HG02763 (cell line): ENCODE data around the gene TAF10.

Source experiments
- ATAC-seq: cut with Tn5 transposase; IDR thresholded peaks from one replicate; pipeline ENCODE4 v1.9.1; 2021; ENCODE audit warnings: mild to moderate bottlenecking, moderate library complexity; ENCODE audit not compliant: unreplicated experiment

Gene TAF10

DNA sequence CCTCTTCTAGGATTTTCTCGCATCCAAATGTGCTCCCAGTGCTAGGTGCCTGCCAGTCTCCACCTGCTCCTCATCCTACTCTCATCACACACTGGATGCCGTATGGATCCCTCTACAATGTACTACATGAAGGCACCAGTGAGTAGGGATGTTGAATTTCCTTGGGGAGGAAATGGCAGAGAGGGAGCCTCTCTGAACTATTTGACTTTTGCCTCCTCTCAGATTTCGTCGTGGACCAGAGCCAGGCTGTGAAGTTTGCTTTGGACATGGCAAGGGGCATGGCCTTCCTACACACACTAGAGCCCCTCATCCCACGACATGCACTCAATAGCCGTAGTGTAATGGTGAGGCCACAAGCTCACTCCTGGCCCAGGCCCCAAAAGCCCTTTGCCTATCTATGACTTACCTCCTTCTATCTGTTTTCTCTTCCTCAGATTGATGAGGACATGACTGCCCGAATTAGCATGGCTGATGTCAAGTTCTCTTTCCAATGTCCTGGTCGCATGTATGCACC is 2.5 kb downstream of the TAF10 start:
- no peak for ATAC-seq

DNA sequence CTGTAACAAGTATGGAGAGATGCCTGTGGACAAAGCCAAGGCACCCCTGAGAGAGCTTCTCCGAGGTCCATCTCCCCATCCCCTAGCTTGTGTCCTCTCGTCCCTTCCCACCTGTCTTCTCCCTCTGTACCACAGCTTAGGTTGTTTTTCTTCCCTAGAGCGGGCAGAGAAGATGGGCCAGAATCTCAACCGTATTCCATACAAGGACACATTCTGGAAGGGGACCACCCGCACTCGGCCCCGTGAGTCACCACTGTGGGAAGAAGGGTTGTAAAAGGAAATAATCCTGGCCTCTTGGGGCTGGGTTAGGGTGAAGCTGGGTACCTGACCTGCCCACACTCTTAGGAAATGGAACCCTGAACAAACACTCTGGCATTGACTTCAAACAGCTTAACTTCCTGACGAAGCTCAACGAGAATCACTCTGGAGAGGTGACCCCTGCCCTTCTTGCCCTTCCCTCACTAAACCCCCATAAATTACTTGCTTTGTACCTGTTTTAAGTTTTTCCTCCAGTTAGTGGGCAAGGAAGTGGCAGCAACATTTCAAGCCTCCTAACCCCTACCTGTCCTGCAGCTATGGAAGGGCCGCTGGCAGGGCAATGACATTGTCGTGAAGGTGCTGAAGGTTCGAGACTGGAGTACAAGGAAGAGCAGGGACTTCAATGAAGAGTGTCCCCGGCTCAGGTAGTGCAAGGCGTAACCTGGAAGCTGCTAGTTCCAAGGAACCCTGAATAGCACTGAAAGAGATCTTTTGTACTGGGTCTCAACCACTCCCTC is 3.1 kb downstream of the TAF10 start:
- no peak for ATAC-seq

DNA sequence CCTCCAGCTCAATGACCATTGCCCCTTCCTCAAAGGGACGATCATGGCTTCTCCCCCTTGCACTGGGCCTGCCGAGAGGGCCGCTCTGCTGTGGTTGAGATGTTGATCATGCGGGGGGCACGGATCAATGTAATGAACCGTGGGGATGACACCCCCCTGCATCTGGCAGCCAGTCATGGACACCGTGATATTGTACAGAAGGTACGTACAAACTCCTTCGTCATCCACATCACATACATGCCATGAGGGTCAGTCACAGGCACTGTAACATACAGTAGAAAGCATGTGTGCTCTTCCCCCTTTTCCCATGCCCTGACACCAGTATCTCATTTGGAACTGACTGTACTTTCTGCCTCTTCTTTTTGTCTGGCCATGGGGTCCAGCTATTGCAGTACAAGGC is 4.0 kb downstream of the TAF10 start:
- no peak for ATAC-seq

DNA sequence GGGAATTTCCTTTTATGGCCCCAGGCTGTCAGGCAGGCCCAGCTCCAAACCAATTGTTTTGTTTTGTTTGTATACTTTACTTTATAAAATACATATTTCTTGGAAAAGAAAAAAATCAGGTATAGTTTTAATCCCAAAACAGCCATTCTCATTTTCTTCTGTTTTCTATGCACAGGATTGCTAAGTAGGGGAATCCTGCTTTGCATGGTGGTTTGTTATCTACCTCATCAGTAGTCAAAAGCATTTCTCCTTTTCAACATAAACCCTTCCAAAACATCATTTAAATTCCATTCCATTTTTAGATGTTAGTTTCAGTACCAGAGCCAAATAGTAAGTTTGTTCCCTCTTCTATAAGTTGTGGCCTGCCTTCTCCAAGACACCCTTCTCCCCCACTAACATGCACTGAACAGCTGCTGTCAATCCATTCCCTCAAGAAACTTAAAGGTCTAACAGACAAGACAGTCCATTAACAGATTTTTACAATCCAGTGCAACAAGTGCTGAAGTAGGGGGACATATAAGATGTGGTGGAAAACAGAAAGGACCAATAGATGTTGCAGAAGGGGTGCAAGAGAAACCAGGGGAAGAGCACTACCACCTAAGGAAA is 4.7 kb downstream of the TAF10 start:
- no peak for ATAC-seq

DNA sequence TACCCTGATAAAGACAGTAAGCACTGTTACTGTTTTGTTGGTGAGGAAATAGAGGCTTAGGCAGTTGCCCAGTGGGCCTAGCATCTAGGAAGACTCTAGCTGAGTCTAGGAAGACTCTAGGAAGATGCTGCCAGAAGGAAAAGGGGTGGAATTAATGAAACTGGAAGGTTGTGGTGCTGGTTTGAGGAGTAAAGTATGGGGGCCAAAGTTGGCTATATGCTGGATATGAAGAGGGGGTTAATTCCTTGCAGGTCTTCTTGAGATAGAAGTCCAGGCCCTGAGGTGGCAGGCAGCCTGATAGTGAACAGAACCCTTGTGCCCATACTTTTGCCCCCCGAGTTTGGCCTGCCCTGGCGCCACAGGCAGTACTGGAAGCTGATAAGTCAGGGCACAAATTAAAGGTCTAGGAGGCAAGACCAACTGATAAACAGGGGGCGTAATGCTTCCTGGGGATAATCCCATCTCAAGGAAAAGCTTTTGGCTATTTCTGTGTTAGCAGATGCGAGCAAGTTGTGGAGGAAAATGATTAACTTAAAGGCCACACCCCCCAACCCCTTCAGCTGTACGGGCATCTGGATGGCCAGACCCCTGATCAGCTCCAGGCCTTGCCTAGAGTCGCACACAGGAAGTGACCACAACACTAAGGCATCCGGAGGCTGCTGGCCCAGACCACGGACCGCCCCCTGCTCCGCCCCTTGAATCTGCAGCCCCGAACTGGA is 5.4 kb downstream of the TAF10 start:
- peak; percentile 41 for ATAC-seq

DNA sequence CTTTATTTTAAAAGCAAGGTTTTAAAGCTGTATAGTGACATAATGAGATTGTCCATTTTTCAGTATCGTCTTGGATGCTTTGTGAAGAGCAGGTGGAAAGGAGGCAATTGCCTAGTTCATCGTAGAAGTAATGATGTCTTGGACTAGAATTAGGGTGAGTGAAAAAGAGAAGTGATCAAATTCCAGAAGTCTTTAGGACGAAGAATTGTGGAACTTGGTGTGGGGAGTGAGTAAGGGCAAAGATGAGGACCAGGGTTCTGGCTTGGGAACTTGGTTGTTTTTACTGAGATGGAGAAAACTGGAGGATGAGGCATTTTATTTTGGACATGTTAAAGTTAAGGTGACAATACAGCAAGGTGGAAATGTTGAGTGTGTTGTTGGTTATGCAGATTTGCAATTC is 7.2 kb downstream of the TAF10 start:
- no peak for ATAC-seq

DNA sequence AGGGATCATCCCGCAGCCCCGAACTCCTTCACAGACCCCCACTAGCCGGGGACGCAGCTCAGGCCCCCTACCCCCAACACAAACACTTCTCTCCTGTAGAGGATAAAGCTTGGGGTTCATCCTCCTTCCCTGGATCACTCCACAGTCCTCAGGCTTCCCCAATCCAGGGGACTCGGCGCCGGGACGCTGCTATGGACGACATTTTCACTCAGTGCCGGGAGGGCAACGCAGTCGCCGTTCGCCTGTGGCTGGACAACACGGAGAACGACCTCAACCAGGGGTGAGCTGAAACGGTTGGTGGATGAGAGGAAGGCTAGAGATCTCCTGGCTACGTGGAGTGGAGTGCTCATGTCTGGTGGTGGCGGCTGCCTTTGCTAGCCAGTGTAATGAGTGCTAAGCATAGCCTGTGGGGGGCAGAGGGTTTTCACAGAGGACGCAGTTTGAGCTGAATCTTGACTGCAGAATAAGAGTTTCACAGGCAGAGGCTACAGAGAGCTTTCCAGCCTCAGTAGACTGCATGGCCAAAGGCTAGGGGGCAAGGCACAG is 7.9 kb downstream of the TAF10 start:
- ATAC-seq = peak; percentile 31

DNA sequence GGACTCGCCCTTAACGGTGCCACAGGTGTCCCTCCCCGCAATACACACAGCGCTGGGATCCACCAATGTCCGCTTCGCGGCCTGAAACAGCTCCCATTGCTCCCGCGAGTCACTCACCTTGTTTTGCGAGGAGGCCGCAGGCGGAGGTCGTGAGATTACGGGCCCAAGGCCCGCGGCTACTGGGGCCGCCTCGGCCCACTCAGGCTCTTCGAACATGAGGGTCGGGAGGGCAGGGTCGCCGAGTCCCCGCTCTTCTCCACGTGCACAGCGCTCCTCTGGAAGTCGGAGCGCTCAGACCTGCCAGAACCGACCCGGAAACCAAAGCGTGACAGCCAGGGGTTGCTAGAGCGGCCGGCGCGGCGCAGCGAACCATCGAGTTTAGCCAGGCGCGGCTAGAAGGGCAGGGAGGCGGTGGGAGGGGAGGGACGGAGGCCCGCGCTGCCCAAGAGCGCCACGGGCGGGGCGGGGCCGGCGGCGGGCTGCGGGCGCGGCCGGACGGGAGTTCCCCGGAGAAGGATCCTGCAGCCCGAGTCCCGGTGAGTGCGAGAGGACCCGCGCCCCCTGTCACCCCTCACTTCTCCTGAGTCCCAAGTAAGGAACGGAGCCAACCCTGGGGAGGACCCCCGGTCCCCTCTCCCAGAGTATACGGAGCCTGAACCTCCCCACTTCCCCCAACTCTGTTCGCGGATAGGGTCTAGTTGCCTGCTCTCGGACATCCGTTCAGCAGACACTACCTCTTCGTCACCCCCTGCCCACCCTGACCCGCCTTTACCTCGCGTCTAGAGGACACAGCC is 8.5 kb downstream of the TAF10 start, which contains the start of the genes ILK and RRP8:
Gene ILK, plus strand, starts transcription at position 488 of the 794 bp plus-strand sequence. CDS start 498 bp downstream, outside the sequence.
Gene RRP8, minus strand, starts transcription at position 330 of the 794 bp plus-strand sequence. Its CDS starts 114 bp downstream, at position 216.
- peak; percentile 73 for ATAC-seq

DNA sequence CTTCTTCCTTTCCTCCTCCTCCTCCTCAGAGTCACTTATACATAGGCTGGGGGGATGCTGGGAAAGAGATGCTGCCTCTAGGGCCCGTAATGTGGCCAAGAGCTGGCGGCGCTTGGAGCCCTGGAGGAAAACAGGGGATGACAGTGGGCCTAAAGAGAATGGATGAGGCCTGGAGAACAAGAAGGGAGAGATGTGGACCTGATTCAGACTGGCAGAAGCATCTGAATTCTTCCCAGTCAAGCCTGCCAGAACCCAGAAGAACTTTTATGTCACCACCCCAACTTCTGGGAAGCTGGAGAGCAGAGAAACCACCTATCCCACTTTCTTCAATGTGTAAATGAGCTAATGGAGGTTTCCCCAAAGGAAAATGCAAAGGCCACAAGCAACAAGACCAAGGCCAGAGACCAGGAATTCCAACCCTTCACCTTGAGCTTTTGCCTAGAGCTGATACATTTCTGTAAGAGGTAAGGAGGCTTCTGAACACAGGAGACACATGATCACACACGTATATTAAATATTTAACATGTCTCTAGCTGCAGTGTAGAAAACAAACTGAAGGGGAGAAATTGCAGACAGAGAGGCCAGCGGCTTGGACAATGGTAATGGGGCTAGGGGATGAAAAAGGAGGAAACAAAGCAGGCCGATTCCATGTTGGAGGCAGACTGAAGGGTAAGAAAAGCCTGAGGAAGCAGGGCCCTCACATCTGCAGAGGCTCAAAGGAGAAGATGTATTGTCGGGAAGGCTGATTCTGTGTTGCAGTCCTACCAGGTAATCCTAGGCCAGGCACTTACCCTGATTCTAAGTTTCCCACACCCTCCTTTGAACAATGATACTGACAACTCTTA is 9.7 kb downstream of the TAF10 start:
- ATAC-seq = no peak

DNA sequence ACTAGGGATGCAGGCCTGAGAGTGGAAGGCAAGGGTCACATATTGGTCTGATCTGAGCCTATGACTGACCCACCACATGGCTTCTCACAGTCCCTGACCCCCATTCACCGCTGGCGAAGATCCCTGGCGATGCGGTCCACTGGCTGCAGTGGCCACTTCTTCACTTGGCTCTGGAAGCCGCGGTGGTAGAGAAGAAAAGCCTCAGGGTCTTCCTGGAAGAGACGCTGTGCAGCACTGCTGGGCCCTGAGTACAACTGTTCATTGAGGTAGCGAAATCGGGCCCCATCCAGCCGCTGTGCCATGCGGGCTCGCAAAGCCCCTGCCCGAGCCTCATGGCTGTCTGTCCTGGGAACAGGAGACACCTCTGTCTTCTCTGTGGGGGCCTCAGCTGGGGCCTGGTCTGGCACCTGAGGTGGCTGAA is 11.0 kb downstream of the TAF10 start:
- ATAC-seq = no peak

DNA sequence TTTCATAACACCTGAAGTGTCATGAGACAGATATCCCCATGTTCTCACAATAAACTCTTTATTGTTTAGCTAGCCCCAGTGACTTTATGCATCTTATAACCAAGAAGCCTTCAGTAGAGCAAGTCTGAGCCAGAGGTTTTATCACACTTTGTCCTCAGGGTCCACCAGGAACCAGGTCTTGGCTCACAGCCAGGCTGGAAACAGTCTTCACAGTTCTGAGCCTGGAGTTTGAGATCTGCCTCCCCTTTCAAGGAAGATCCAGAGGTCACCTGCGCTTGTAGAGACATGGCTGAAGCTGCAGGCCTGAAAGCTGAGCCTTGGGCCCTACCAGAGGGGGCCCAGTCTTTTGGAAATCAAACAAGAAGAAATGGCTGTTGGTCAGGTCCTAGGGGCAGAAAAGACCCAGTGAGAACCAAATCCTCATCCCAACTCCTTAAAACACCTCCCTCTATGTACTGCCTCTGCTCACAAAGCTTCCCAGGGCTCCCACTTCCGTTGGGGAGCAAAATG is 12.1 kb downstream of the TAF10 start:
- no peak for ATAC-seq

DNA sequence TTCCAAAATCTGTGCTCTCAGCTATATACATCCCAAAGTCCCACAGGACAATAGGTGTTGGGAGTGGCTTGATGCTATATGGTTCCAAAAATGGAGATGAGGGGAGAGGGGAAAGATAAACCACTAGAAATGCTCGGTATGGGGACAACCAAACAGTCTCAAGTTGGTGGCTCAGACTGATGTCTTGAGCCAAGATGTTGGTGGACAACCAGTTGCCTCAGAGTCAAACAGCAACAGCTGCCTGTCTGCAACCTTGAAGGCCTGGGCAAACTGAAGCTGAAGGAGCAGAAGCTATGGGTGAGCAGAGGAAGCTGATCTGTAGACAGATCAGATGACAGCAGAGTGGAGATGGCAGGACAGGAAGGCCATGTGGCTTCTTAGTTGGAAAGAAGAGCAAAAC is 12.6 kb downstream of the TAF10 start:
- ATAC-seq = no peak

DNA sequence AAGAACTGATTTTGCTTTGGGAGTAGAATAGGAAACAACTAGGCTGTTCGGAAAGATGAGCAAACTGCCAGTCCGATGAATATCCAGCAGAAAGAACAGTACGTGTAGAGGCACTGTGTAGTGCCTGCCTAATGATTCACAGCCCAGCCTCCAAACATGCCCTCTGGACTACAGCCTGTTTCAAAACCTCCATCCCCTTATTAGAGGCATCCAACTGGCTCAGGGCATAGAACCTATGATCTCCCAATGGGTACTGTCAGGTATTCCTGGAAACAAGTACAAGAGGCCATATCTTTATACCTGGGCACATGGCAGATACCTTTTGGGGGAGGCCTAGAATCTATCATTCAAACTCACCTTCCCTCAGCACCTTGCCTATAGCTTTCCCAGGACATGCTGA is 13.5 kb downstream of the TAF10 start:
- no peak for ATAC-seq

DNA sequence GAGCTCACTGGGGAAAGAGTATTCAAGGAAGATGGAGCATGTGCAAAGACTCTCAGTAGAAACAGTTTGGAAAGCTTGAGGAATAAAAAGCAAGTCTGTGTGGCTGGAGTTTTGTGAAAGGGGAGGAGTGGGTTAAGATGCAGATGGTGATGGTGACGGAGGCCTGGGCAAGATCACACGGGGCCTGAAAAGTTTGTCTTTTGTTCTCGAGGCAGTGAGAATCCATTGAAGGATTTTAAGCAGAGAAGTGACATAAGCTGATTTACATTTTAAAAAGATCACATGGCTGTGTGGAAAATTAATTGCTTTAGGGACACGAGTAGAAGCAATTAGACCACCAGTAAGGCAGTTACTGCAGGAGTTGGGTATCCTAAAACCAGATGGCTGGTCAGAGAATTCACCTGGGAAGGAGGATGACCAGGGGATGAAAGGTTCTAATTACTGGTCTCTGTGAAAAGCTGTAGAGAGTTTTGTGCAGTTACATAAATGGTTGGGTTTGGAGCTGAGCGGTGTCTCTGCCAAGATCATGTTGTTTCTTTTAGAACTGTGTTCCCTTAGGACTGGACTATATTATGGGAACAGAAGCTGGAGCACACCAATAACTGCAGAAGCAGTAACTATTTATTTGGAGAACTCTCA is 15.7 kb downstream of the TAF10 start:
- no peak for ATAC-seq

DNA sequence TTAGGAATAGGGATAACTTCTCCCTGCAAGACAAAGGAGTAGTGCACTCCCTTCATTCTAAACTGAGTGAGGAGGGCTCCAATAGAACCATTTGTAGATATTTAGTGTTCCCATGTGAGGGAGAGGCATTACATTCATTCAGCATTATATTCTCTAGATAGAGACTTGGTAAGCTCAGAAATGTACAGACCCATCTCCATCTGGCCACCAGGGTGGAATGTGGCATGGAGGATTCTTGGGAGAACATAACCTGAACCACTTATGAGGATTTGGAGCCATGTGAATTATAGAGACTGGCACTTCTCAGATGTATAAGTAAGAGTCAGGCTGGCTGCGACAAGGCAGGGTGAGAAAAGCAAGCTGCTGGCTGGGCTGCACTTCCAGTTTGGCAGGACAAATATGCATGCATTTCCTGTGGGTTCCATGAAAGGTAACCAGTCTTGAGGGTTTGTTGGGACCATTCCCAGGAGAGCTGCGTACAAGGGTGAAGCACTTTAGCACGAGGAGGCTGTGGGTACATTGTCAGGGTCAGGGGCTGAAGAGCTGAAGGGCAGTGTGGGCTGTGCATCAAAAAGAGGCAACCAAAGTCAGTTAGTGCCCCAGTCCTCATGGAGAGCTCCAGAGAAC is 17.8 kb downstream of the TAF10 start:
- ATAC-seq = no peak

DNA sequence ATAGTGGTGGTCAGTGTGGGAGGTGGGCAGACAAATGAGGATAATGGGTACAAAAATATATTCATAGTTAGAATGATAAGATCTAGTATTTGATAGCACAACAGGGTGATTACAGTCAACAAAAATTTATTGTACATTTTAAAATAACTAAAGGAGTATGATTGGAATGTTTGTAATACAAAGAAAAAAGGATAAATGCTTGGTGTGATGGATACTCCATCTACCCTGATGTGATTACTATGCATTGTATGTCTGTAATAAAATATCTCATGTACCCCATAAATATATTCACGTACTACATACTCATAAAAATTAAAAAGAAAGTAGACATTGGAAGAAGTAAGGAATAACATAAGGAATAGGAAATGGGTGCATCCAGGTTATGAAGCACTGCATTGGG is 24.0 kb downstream of the TAF10 start:
- no peak for ATAC-seq

DNA sequence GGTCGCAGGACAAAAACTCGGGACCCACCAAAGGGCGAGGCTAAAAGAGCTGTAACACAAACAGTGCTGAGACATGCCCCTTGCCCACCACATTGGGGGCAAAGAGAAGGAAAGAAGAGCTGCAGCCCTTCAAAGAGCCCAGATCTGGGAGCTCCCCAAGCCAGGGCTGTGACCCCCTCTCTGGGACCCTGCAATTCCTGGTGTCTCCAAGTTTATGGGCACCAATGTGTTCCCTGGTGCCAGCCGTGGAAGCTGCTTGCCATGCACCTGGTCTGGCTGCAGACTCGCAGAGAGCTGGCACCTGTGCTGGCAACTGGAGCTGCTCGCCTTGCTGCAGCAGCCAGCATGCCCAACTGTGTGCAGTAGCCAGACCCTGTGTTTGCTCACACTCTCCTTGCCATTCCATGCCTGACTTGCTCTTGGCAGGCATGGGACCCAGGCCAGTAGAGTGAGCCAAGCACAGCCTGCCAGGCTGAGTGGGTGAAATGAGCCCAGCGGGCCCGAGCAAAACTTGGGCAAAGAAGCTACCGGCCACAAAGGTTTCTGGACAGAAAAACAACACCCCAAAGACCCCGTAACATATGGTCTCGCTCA is 24.6 kb downstream of the TAF10 start:
- no peak for ATAC-seq
